K562 (cell line): ENCODE data around the gene SLC8A2. TPM values are rescaled to one million over a fixed set of nuclear protein-coding genes. Genes with fewer than 3 reads are reported as not detected.

Source experiments
- CHAMP1 ChIP-seq: fragments of 450-650 bp; IDR thresholded peaks from 2 replicates; pipeline ENCODE4 v1.6.1; 2016; ENCODE audit warnings: mild to moderate bottlenecking
- ETV5 ChIP-seq: sonication (generic); formaldehyde crosslinking; IDR thresholded peaks from 2 replicates; pipeline ENCODE4 v1.4.0; 2020; ENCODE audit warnings: low read depth, mild to moderate bottlenecking, missing genetic modification reagents
- GATAD2A ChIP-seq: fragments of 450-650 bp; IDR thresholded peaks from 2 replicates; pipeline ENCODE4 v1.6.1; 2017
- MAFG ChIP-seq: fragments of 450-650 bp; conservative IDR thresholded peaks from 2 replicates; pipeline ENCODE4 v1.6.1; 2016; ENCODE audit warnings: missing genetic modification characterization, missing compliant biosample characterization
- PHF21A ChIP-seq: fragments of 450-650 bp; IDR thresholded peaks from 2 replicates; pipeline ENCODE4 v1.6.1; 2017; ENCODE audit warnings: low read depth, borderline replicate concordance
- PPARD ChIP-seq: fragments of 250-450 bp; sonication (Bioruptor Pico); IDR thresholded peaks from 2 replicates; pipeline ENCODE4 v1.8.0; 2022; ENCODE audit warnings: inconsistent platforms, mild to moderate bottlenecking, moderate library complexity
- SAP30 ChIP-seq: fragments of 200-600 bp; sonication (generic); IDR thresholded peaks from 2 replicates; pipeline ENCODE4 v1.6.1; 2012; ENCODE audit warnings: borderline replicate concordance, low read depth, mild to moderate bottlenecking, moderate library complexity, low read length, control low read depth, inconsistent platforms; ENCODE audit not compliant: insufficient read depth, poor library complexity, severe bottlenecking
- ZNF316 ChIP-seq: fragments of 450-650 bp; IDR thresholded peaks from 2 replicates; pipeline ENCODE4 v1.6.1; 2016
- ZNF740 ChIP-seq, 3 experiments: fragments of 200-800 bp in 1 of 3; sonication (Bioruptor generic) in 1 of 3; sonication (generic) in 1 of 3; formaldehyde crosslinking in 1 of 3; IDR thresholded peaks; 2 replicates each; pipeline versions ENCODE4 v1.6.1 to v1.8.0; 2016 to 2022; ENCODE audit warnings: mild to moderate bottlenecking in 2 of 3, missing compliant biosample characterization in 2 of 3, missing genetic modification characterization in 2 of 3, missing genetic modification reagents in 1 of 3
- polyA plus RNA-seq, 8 experiments: library from polyadenylated mRNA; depleted of rRNA in 4 of 8; stranded (reverse) in 5 of 8; unstranded in 3 of 8; fragments of >200 nt; fragmentation: Nextera tagmentation in 2 of 8; fragmentation: Illumina TruSeq in 1 of 8; extraction: Ambion mirVana in 2 of 8; extraction: Trizol in 1 of 8; gene quantifications; 2 replicates each; pipeline versions ENCODE4 v1.2.1 to v1.2.3, GENCODE V29; 2011 to 2014; ENCODE audit warnings: inconsistent platforms in 1 of 8, missing spikeins in 1 of 8
- total RNA-seq, 7 experiments: library from RNA; depleted of rRNA in 6 of 7; stranded (reverse); fragments of >200 nt in 6 of 7; fragmentation: Illumina TruSeq in 2 of 7; extraction: Trizol in 2 of 7; gene quantifications; 2 replicates each; pipeline versions ENCODE4 v1.2.1 to v1.2.3, GENCODE V29; 2011 to 2021; ENCODE audit warnings: low replicate concordance in 1 of 7

Gene SLC8A2
- total and polyA plus RNA-seq, 9 of the 15 experiments (the other 6 are each of a cell fraction or from before 2014, with no cell fraction given): 0.07 to 0.66 (median 0.24) TPM; not detected in 3

GRCh38 chr19:47506459-47506858 lies 34.8 kb upstream of the SLC8A2 start (continued):
- TF ChIP-seq PHF21A: no peak
- TF ChIP-seq SAP30: no peak
- TF ChIP-seq PPARD: no peak
- TF ChIP-seq ZNF316: no peak
- no peak for TF ChIP-seq MAFG (tag)
- no peak for TF ChIP-seq ZNF740 (CRISPR knock-in tag; IDR thresholded peaks at IDR 0.05)
- no peak for TF ChIP-seq ZNF740 (tag; IDR thresholded peaks at IDR 0.05)
- TF ChIP-seq GATAD2A: no peak
- no peak for TF ChIP-seq ETV5 (CRISPR knock-in tag)
- TF ChIP-seq CHAMP1: no peak
